ENCODE data around the gene PACRGL.
"Not testable (repeated sequence)": the region's sequence is repeated elsewhere in the genome, so short reads cannot be mapped to it uniquely, and the experiment has no call there.

PACRGL gene

GRCh38 chr4:20724915-20725314 lies 24.7 kb downstream of the PACRGL start:
- DNase-seq: no peak

- DNase-seq: no peak
Observed at GRCh38 chr4:20735931-20736330, 35.7 kb downstream of the PACRGL start.

DNA sequence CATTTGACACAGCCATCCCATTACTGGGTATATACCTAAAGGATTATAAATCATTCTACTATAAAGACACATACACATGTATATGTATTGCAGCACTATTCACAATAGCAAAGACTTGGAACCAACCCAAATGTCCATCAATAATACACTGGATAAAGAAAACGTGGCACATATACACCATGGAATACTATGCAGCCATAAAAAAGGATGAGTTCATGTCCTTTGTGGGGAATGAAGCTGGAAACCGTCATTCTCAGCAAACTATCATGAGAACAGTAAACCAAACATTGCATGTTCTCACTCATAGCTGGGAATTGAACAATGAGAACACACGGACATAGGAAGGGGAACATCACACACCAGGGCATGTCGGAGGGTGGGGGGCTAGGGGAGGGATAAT lies 45.7 kb downstream of the PACRGL start:
- DNase-seq: not testable (repeated sequence)

- DNase-seq: no peak
Observed at GRCh38 chr4:20752641-20753040, 52.4 kb downstream of the PACRGL start.

DNA sequence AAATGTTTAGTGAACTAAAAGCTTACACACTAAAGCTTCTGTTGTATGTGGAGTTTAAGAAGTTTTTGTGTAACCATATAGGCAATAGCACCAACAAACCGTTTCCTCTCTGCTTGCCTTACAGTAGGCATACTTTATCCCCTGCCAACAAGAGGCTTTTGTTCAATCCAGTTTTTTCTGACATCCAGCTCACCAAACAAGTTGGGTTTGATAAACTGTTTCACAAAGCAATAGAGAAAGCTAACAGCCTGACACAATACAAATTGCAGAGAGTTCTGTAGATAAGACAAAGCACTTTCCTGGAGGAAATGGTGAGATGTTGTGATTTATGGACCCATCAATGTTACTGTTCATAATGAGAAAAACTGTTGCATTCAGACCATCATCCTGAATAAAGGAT lies 53.8 kb downstream of the PACRGL start:
- DNase-seq: no peak

GRCh38 chr4:20760053-20760452 lies 59.8 kb downstream of the PACRGL start:
- no peak for DNase-seq

- DNase-seq: no peak
Observed at GRCh38 chr4:20761382-20761781, 61.1 kb downstream of the PACRGL start.

DNA sequence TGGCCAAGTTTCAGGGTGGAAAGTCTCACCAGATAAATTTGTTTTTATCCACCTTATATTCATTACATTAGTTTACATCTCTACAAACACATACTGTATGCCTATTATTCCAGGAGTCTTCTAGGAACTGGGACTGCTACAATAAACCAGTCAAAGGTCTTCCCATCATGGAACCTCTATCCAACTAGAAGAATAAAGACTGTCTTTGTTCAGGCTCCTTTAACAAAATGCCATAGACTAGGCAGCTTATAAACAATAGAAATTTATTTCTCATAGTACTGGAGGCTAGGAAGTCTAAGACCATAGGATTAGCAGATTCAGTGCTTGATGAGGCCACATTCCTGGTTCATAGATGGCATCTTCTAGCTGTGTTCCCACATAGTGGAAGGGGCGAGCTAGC lies 61.6 kb downstream of the PACRGL start:
- no peak for DNase-seq

- DNase-seq: peak; percentile 37
Observed at GRCh38 chr4:20764366-20764992, 64.2 kb downstream of the PACRGL start.

GRCh38 chr4:20773144-20773997 lies 73.1 kb downstream of the PACRGL start:
- peak; percentile 56 for DNase-seq

- no peak for DNase-seq
Observed at GRCh38 chr4:20778896-20779295, 78.6 kb downstream of the PACRGL start.

DNA sequence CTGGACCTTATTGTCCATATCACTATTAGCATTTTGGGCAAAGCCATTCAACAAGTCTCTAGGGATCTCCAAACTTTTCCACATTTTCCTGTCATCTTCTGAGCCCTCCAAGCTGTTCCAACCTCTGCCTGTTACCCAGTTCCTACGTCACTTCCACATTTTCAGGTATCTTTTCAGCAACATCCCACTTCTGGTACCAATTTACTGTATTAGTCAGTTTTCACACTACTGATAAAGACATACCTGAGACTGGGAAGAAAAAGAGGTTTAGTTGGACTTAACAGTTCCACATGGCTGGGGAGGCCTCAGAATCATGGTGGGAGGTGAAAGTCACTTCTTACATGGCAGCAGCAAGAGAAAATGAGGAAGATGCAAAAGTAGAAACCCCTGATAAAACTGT lies 82.9 kb downstream of the PACRGL start:
- DNase-seq: not testable (repeated sequence)

DNA sequence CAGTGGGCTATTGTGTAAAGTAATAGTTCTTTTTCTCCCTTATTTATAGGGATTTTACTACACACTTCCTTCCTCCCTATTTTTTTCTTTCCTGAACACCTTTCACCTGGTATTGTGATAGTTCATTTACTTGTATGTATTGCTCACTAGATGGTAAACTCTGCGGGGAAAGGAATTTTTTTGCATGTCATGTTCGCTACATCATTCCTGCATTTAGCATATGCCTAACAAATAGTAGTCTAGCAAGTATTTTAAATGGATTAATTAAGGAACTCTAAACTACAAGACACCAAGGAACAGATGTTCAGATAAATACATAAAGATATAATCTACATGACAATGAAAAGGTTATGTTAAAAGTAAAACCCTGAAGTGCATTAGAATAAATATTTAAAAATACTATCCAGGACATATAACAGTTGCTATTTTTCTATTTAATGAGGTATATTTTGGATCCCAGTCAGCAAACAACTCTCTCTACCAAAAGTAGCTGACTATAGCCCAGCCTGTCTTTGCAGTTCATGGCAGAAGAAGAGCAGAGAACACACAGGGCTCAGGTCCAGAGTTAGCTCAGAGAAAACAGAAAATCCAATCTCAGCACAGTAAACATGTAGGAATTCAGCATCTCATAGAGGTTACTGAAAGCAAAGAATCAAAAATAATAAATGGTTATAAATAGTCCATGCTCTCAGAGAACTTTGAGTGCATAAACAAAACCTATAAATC lies 87.8 kb downstream of the PACRGL start:
- DNase-seq: no peak

Measured in fibroblast of skin of right quadriceps (primary cell).